OCI-LY3 (cell line): ENCODE measurements around the gene DAB1.

Experiments
- EZH2phosphoT487 ChIP-seq: fragments of 200-600 bp; shearing (Covaris generic); IDR thresholded peaks from 2 replicates; pipeline ENCODE4 v1.6.1; 2018; ENCODE audit warnings: antibody characterized with exemption, mixed run types, low read depth
- TF ChIP-seq, protein P1 (sequence below): fragments of 200-600, 300-600 bp; sonication (generic); IDR thresholded peaks from 2 replicates; pipeline ENCODE4 v1.5.1; 2014; ENCODE audit warnings: antibody characterized with exemption, low read length, low read depth

DNA sequence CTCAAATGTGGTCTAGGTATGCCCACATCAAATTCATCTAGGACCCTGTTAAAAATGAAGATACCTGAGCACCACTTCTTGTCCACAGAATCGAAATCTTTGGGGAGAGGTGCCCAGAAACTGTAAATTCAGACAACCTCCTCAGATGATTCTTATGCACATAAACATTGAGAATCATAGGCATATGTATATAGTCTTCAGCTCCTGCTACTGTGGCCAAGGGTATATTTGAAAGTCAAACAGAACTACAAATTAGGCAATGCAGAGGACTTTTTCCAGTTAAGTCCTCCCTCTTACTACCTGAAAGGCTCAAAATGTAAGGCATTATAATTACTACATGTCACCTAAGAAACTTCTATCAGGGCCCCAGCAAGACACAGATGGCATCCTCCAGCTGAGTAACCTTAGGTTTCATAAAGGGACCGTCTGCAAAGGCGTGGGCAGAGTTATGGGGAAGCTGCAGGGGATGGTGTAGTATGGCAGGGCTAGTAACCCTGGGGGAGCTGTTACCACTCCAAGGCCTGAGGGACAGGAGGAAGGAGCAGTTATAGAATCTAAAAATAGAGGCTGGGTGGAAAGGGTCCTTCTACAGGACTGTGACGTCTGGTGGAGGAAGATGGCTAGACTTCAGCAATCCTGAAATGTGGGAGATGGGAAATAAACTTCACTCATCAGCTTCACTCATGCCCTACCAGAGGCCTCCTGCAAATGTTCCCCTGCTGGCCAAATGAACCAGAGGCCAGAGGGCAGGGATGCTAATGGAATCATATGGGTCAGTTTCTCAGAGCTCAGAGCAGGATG is 46.3 kb downstream of the DAB1 start:
- TF ChIP-seq, protein P1, sequence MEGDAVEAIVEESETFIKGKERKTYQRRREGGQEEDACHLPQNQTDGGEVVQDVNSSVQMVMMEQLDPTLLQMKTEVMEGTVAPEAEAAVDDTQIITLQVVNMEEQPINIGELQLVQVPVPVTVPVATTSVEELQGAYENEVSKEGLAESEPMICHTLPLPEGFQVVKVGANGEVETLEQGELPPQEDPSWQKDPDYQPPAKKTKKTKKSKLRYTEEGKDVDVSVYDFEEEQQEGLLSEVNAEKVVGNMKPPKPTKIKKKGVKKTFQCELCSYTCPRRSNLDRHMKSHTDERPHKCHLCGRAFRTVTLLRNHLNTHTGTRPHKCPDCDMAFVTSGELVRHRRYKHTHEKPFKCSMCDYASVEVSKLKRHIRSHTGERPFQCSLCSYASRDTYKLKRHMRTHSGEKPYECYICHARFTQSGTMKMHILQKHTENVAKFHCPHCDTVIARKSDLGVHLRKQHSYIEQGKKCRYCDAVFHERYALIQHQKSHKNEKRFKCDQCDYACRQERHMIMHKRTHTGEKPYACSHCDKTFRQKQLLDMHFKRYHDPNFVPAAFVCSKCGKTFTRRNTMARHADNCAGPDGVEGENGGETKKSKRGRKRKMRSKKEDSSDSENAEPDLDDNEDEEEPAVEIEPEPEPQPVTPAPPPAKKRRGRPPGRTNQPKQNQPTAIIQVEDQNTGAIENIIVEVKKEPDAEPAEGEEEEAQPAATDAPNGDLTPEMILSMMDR, result no peak
- TF ChIP-seq EZH2phosphoT487, result no peak
